GM19438 (cell line): ENCODE results near the gene ZBTB7B.
A peak's percentile ranks its signal among the peaks of the same experiment; 100 is the strongest.

ENCODE experiments used
- ATAC-seq: cut with Tn5 transposase; IDR thresholded peaks from one replicate; pipeline ENCODE4 v1.9.1; 2021; ENCODE audit warnings: low read depth; ENCODE audit not compliant: unreplicated experiment

The ZBTB7B gene

DNA sequence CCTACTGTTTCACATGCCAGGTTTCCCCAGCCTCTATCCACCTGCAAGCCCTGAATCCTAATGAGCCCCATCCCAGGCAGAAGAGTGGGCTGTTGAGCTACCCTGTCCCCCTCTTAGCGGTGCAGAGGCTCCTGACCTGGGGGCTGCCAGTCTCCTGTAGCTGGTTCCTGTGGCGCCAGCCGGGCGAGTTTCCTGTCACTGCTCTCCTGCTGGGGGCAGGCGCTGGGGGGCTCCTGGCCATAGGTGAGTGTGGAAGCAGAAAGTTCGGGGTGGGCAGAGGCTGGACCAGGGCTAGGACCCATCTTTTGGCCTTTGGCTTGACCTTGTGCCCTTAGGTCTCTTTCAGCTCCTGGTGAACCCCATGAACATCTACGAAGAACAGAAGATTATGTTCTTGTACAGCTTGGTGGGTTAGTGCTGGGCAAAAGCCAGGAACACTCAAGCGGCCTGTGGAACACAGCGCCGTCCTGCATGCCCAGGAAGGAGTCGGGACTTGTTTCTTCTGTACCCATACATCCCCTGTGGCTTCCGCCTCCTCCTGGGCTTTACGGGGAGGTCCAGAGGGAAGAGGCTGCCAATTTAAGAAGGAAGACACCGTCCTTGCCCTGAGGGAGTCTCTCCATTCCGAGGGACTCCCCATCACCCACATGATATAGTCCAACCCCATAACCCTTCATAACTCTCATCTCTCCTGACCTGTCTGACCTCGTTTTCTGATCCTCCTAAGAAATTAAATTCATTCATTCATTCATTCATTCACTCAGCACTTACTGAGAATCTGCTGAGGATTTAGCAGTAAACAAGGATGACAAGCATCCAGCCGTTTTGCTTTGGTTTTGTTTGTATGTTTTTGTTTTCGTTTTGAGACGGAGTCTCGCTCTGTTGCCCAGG, 32.0 kb downstream of the ZBTB7B start:
- no peak for ATAC-seq

DNA sequence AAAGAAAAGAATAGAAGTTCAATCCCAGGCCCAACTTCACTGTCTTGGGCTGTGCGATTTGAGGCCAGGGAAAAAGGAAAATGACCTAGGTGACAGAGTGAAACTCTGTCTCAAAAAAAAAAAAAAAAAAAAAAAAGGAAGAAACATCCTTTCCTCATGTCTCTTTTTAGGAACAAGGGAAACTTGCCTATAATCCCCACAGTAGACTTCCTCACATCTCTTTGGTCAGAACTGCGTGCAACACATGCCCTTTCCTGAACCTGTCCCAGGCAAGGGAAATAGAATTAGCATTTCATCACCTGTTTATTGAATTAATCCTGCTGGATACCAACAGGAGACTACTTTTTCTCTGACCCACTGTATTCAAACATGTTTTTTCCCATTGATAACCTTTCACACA, 33.3 kb downstream of the ZBTB7B start:
- no peak for ATAC-seq

- no peak for ATAC-seq
These were observed 34.4 kb downstream of the ZBTB7B start for GRCh38 chr1:155037043-155037442.

- no peak for ATAC-seq
These were observed 35.3 kb downstream of the ZBTB7B start for GRCh38 chr1:155037851-155038441.

DNA sequence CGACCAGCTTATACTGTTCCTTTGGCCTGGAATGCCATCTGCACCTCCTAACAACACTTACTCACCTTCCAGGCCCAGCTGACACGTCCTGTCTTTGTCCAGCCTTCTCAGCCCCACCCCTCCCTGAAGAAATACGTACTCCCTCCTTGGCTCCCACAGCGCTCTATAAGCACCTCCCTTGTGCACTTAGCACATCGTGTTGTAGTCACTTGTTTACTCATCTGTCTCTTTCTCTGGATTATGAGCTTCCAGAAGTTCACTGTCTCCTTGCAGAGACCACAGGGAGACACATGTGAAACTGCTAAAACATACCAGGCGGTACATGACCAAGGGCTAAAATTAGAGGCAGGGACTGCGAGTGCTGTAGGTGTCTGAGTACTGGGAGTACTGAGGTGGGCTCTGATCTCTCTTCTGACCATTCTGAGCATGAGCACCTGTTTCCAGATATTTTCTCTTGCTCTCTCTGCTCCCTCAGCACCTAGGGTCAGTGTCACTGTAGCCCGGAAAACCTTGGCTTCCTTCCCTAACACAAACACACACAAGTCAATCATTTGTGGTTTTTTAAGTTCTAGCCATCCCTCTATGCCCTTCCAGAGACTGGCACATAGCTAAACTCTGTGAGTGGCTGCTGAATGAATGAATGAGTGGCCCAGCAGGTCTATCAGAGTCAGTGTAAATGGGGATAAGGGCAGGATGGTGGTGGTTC, 36.2 kb downstream of the ZBTB7B start:
- no peak for ATAC-seq

DNA sequence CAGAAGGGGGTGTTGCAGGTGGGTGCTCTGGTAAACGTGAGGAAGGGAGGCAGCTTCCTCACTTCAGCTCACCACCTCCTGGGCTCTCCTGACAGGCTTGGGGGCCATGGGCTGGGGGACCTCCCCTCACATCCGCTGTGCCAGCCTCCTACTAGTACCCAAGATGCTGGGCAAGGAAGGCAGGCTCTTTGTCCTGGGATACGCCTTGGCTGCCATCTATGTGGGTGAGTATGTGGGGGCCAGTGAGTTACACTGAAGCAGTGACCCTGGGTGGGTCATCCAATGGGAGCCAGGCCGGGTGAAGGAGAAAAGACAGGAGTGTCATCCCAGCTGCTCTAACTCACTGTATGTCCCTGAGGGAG, 36.7 kb downstream of the ZBTB7B start:
- ATAC-seq = no peak

- no peak for ATAC-seq
These were observed 37.9 kb downstream of the ZBTB7B start for GRCh38 chr1:155040358-155041093.

DNA sequence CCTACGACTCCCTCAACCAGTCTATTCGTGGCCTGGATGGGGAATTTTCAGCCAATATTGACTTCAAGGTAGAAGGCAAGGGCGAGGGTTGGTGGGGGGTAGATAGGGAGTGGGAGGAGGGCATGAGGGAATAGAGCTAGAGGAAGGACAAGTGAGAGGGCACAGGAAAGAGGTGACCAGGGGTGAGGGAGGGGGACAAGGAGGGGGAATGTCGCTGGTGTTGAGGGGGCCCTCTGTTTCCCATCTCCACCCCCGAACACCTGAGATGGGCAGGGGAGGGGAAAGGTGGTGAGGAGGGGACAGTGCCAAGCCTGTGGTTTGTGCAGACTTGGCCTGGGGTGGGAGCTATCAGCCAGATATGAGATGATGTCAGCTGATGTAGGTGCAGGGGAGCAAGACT, 40.2 kb downstream of the ZBTB7B start:
- ATAC-seq = no peak

GRCh38 chr1:155043301-155043702, 40.7 kb downstream of the ZBTB7B start:
- no peak for ATAC-seq

- ATAC-seq = no peak
These were observed 41.2 kb downstream of the ZBTB7B start for GRCh38 chr1:155043793-155044192.

DNA sequence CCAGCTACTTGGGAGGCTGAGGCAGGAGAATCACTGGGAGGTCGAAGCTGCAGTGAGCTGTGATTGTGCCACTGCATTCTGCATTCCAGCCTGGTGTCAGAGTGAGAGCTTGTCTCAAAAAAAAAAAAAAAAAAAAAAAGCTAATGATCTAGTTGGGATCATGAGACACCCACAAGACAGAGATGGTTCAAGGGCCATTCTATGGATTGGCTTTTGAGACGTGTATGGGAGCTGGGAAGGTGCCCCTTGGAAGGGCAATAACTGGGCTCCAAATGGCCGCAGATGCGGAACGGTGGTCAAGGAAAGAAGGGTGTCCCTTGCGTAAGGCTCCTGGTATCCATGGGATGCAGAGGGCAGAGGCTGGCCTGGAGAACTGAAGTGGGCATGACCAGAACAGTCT, 41.8 kb downstream of the ZBTB7B start:
- no peak for ATAC-seq

GRCh38 chr1:155044812-155045657, 42.4 kb downstream of the ZBTB7B start:
- no peak for ATAC-seq

- no peak for ATAC-seq
These were observed 46.1 kb downstream of the ZBTB7B start for GRCh38 chr1:155048449-155049334.

DNA sequence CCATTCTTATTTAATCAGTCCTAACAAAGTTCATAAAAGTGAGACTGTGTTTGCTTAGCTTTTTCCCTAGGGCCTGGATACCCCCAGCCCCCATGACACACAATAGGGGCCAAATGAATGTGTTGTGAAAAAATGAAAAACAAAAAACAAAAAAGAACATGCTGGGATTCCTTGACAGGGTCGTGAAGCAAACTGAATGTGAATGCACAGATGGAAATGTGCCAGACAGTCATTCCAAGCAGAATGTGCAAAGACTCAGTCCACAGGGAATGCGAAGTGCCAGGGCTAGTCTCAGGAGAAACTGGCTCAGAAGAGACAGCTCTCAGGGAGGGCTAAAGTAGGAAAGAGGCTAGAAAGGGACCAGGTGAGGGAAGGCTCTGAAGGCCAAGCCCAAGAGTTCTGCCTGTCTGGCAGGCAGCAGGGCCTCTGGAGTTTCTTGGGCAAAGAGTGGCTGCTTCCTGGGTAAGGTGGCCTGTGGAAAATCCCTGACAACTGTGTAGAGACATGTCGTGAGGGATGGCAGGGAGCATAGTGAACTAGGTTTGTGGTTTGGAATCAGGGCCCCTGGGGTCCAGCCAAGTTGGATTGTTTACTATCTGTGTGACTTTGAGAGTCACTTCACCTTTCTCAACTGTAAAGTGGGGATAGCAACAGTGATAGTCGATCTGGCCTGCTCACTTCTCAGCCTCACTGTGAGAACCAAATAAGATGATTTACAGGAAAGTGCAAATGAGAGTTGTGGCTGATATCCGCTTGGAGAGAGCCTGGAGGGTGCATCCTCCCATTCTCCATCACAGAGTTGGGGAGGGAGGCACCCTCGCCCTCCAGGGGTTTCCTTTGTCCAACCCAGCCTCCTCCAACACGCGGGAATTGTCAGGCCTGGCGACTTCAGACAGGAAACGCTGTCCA, 47.3 kb downstream of the ZBTB7B start:
- no peak for ATAC-seq

DNA sequence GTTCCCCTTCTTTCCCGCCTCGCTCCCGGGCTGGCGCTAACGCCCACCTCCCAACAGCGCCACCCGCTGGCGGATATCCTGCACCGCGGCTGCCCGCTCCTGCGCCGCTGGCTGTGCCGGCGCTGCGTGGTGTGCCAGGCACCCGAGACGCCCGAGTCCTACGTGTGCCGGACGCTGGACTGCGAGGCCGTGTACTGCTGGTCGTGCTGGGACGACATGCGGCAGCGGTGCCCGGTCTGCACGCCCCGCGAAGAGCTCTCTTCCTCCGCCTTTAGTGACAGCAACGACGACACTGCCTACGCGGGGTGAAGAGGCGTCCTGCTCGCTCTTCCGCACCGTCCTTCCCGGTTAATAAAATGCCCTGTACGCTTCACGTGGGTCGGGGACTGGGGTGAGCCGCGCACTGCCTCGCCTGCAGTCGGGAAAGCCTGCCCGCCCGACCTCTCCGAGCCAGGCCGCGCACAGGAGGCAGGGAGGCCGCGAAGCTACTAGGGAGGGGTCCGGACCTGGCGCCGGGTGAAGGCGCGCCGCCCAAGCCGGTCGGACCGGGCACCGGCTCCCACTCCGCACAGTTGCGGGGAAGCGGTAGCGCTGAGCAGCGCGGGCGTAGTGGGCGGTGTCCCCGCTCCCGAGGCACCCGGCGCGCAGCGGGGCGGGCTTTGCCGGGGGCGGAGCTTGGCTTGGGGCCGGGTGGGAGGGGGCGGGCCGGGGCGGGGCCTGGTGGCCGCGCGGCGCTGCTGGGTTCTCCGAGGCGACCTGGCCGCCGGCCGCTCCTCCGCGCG, 48.1 kb downstream of the ZBTB7B start, which contains the start of gene ADAM15:
Gene ADAM15, plus strand, starts transcription at position 757 of the 782 bp plus-strand sequence. CDS start 71 bp downstream, outside the sequence.
- peak; percentile 52 for ATAC-seq

DNA sequence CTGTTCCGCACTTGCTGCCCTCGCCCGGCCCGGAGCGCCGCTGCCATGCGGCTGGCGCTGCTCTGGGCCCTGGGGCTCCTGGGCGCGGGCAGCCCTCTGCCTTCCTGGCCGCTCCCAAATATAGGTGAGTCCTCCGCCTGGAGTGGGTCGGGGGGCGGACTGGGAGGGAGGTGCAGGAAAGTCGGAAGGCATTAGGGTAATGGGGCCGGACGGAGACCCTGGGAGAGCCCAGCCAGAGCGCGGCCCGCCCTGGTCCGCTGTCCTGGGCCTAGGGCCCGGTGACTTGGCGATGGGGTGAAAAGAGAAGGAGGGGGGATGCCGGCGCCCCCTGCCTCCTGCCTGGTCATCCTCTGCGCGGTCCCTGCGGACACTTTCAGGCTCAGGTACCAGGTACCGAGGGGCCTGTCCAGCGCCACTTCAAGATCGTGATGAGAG, 48.8 kb downstream of the ZBTB7B start:
- peak; percentile 7 for ATAC-seq

GRCh38 chr1:155051777-155052398, 49.3 kb downstream of the ZBTB7B start:
- peak; percentile 10 for ATAC-seq
